Right ventricle myocardium superior (tissue), 1 donor: ENCODE data around the gene FAM151A. TPM values are rescaled to one million over a fixed set of nuclear protein-coding genes. Genes with fewer than 3 reads are reported as not detected.
A peak's percentile ranks its signal among the peaks of the same experiment; 100 is the strongest.

Source experiments
- ATAC-seq: fragments of 200-7000 bp; cut with Tn5 transposase; one replicate; pipeline ENCODE4 v1.9.1; 2020; ENCODE audit warnings: mild to moderate bottlenecking; ENCODE audit not compliant: poor library complexity
- DNase-seq: peaks from one replicate; pipeline ENCODE4 v3.0.0-alpha.2; 2020
- intact Hi-C: fragments of 100-400 bp; cut with DNase I; formaldehyde crosslinking; loops from one replicate; pipeline ENCODE4 v1.11.2; 2022
- long read RNA-seq: library from polyadenylated mRNA; unstranded; transcript quantifications from one replicate; pipeline ENCODE4 v2.0.0, GENCODE V29; 2021
- total RNA-seq: library from RNA; stranded (reverse); fragmentation: NEBNext Ultra II Directional; extraction: Animal tissue kit (Norgen Biotek cat#: 25700); gene quantifications from one replicate; pipeline ENCODE4 v1.2.1, GENCODE V29; 2021
- donor health status: DM: no; HTN: yes; CAD: no; lungs with severe emphysema.

FAM151A gene
- 2.1 TPM for total RNA-seq
- long read RNA-seq, partial matches to known transcripts: 1 of 8 reads
- long read RNA-seq, other reads (novel, unspliced or antisense): 3 of 8 reads

DNA sequence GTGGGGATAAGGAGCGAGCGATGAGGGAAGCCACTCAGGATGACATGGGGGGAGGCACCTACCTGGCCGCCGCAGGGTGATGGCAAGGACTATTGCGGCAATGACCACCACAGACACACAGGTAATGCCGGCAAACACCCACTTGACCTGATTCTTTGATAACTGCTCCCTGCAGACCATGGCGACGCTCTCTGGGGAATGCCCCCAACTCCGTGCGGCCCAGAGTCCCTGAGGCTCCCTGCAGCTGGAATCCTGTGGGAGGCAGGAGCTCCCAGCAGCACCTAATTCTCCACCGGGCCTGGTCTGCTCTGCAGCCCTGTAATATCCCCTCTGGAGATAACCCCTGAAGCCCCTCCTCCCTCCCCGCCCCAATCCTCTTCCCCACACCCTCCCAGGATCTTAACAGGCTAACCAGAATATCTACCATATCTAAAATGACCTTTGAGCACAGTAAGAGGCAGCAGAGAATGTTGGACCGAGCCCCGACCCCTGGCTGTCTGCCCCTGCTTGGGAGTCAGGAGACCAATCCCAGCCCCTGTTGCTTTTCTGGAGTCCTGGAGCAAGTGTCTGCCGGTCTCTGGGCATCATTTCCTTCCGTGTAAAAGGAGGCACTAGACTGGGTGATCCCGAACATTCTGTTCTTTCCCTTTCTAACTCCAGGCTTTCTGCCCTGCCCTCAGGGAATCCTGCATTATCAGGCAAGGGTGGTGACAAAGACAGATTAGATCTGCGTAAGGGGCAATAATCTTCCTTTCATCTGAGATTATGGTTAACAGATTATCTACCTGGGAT is at the start of gene FAM151A:
Gene FAM151A, minus strand, starts transcription at position 310 of the 792 bp plus-strand sequence. Its CDS starts 130 bp downstream, at position 180.
- peak; percentile 65 for DNase-seq
- ATAC-seq: peak; percentile 59
- intact Hi-C loops: no loop called here

DNA sequence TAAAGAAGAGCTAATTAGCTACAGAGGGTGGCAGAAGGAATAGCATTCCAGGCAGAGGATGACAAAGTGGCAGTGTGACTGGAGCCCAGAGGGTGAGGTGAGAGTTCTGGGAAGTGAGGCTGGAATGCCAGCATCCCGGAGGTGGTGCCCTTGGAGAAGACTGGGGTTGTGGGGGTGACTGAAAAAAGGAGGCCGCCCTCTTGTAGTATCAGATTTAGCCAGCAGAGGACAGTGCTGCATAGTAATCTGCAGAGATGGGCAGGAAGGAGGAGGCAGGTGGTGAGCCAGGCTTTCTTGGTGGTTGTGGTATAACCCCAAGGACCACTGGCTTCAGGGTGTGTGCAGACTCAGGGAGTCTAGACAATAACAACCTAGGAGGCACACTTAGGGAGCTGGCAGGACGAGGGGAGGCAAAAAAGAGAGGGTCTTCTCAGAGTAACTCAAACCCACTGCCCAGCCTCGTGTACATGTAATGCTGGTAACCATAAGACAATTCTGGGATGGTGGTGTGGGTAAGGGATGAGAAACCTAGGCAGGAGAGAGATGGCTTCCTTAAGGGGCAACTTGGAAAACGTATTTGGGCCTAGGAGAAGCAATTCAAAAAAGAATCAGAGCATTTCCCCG is 48.8 kb upstream of the FAM151A start:
- DNase-seq (no peak), ATAC-seq (peak; percentile 38)
- intact Hi-C loops: no loop called here

DNA sequence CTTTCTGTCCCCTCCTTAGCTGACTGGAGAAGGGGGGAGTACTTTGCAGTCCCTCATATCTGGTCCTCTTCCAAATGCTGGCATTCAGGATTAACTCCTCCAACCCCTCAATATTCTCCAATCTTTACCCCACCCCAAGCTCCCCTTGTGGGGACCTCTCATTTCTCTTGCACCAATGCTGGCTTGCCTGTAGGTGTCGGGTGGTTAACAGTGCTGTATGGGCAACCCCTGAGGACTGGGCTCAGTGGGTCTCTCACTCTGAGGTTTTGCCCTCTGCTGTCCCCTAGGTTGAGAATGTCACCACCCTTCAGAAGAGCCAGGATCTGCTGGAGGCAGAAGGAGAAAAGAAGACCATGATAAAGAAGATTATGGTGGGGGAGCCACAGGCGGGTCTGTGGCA is 45.2 kb upstream of the FAM151A start:
- no peak for DNase-seq
- ATAC-seq: no peak
- intact Hi-C loops: no loop called here

DNA sequence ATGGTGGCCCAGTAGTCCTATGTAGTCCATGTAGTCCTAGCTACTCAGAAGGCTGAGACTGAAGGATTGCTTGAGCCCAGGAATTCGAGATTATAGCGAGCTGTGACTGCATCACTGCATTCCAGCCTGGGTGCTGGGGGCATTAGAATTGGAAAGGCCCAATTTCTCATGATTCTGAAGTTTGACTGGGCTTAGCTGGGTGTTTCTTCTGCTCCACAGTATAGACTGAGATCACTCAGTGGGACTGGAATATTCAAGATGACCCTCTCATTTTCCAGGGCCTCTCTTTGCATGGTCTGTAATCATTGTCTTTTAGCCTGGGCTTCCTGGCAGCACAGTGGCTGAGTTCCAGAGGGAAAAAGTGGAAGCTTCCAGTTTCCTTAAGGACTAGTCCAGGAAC is 44.5 kb upstream of the FAM151A start:
- no peak for DNase-seq
- no peak for ATAC-seq
- intact Hi-C loops: no loop called here

DNA sequence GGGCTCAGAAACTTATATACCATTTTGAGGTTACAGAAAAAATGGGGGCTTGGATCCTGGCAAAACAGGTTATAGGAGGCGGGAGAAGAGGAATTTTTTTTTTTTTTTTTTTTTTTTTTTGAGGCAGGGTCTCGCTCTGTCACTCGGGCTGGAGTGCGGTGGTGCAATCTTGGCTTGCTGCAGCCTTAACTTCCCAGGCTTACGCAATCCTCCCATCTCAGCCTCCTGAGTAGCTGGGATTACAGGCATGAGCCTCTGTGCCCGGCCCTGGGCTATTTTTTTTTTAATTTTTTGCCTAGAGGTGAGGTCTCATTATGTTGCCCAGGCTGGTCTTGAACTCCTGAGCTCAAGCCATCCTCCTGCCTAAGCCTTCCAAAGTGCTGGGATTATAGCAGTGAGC is 43.0 kb upstream of the FAM151A start:
- ATAC-seq (no peak), DNase-seq (no peak)
- intact Hi-C loops: no loop called here

DNA sequence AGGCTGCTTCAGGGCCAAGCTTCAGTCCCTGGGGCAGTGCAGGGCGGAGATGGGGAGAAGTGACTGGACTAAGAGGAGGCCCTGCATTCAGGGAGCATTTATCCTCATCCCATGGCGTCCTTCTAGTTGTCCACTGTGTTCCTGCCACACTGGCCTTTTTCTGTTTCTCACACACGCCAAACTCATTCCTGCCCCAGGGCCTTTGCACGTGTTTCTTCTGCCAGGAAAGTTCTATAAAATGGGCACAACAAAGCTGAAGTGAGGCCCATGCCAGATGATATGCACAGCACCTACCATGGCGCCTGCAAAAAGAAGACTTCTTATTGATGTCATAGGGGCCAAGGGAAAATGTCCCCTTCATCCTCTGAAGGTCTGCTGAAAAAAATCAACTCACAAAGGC is 42.5 kb upstream of the FAM151A start:
- intact Hi-C loops: no loop called here

DNA sequence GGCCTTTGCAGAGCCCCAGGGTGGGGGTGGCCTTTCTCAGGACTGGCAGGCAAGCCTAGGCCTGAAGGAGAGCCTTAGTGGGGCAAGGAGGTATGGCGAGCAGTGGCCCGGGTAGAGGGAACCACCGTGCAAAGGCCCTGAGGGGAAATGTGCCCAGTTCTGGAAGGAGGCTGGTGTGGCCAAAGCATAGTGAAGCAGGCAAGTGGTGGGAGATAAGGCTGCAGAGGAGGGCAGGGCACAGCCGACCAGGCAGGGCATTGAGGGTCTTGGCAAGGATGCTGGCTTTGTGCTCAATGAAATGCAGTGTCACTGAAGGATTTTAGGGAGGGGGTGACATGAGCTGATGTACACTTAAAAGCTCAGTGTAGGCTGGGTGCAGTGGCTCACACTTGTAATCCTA is 41.0 kb upstream of the FAM151A start:
- no peak for DNase-seq
- intact Hi-C loops: no loop called here
- no peak for ATAC-seq

More for the DNA sequence above, 42.5 kb upstream of the FAM151A start:
- DNase-seq (no peak), ATAC-seq (no peak)

DNA sequence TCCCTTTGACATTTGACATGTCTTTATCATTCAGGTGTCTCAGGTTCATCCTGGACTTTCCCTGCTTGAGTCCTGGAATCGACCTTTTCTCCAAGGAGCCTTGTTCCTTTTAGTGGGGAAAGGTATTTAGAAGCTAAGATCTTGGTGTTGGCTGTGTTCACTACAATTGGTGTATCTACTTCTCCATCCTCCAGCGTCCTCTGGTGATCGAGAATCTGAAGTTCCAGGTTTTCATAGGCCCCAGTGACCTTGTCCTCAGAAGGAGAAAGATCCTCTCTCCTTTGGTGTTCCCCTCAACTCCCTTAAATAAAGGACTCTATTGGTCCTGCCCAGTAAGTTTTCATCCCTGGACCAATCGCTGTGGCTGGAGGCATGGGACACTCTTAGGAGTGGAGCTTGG is 40.4 kb upstream of the FAM151A start:
- DNase-seq: no peak
- ATAC-seq: no peak
- intact Hi-C loops: no loop called here

DNA sequence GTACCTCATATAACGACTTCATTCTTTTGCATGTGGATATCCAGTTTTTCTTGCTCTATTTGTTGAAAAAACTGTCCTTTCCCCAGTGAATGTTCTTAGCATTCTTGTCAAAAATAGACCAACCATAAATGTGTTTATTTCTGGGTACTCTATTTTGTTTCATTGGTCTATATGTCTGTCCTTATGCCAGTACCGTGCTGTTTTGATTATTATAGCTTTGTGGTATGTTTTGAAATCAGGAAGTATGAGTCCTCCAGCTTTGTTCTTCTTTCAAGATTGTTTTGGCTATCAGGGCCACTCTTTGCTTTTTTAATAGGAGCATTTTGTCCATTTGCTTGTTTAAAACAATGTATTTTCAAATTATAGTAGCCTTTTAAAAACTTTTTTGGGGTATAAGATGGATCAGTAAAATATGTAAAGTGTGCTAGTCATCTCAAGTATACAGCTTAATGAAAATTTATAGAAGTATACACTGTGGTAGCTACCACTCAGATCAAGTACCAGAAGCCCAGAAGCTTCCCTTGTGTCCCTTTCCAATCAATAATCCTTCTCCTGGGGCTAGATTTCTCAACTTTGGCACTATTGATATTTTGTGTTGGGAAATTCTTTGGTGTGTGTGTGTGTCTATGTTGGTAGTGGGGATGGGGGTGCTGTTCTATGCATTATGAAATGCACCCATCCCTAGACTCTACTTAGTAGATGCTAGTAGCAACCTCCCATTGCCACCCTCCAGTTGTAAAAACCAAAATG is 35.0 kb upstream of the FAM151A start:
- no peak for DNase-seq
- no peak for ATAC-seq
- intact Hi-C loops: no loop called here

DNA sequence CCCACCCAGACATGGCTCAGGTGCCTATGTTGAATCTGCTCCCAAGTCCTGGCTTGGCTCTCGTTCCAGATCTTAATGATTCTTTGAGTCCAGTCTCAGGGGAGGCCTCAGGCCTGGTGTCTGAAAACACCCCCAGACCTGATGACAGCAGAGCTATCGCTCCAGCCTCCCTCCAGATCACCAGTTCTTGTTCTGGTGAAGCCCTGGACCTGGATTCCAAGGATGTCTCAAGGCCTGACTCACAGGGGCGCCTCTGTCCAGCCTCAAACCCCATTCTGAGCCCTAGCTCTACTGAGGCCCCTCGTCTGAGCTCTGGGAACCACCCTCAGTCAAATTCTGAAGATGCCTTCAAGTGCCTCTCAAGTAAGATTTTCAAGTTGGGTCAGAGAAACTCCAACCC is 29.7 kb upstream of the FAM151A start:
- no peak for ATAC-seq
- intact Hi-C loops: no loop called here

DNA sequence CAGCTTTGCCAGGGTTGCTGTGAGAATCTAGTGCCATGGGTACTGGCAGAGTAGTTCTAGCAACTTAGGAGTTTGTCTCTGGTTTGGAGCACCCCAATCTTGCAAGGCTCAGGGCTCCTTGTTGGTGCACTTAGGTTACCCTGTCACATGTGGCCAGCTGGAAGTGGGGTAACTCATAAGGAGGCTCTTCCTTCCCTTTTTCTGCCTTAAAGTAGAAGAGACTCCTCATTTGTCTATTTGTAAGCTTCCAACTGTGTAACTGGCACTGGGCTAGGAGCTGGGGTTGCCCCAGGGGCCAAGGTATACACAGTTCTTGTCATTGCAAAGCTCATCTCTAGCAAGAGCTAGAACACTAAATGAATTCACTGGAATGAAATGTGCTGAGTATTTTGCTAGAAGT is 28.8 kb upstream of the FAM151A start:
- DNase-seq (no peak), ATAC-seq (no peak)
- intact Hi-C loops: no loop called here

More for the DNA sequence above, 29.7 kb upstream of the FAM151A start:
- no peak for DNase-seq

DNA sequence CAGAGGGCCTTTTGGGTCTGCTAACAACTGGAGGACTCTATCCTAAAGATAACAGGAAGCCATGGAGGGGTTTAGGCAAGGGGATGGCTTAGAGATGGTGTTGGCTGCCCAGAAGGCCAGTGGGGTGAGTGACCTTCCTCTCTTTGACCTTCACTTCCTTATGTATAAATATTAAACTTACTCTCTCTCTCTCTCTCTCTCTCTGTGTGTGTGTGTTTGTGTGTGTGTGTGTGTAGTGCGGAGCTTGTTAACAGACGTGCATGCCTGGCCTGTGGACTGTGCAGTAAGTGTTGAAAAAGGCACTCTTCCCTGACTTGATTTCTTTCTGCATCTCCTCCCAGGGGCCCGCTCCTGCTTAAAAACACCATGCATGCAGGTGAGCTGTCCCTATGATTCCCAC is 28.3 kb upstream of the FAM151A start:
- no peak for DNase-seq
- no peak for ATAC-seq
- intact Hi-C loops: no loop called here

DNA sequence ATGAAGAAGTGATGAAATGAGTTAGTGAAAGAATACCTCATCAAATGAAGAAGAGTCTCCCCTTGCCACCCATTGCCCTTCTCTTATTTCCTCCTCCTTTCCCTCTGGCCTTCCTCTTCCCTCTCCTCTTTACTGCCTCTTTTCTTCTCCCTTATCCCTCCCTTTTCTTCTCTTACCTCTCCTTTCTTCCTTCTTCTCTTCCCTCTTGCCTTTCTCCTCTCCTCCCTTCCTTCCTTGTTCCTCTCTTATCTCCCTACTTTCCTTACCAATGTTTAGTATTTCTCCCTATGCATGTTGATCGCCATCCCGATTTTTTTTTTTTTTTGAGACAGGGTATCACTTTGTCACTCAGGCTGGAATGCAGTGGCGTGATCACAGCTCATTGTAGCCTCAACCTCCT is 27.1 kb upstream of the FAM151A start:
- intact Hi-C loops: no loop called here
- no peak for DNase-seq
- ATAC-seq: no peak

DNA sequence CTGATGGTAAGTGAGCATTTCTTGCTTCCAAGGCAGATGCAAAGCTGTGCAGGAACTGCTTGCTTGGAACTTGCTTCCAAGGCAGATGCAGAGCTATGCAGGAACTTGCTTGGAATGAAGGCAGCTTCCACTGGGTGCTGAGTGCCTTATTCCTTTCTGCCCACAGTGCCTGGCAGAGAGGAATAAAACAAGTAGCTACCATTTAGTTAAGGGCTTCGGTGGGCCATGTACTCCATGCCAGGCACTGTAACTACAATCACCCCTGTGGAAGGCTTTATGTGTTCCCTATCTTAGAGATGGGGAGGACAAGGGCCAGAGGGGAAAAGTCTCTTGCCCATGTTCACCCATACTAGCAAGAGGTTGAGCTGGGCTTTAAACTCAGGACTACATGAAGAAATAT is 26.6 kb upstream of the FAM151A start:
- intact Hi-C loops: no loop called here
- ATAC-seq (no peak), DNase-seq (no peak)

DNA sequence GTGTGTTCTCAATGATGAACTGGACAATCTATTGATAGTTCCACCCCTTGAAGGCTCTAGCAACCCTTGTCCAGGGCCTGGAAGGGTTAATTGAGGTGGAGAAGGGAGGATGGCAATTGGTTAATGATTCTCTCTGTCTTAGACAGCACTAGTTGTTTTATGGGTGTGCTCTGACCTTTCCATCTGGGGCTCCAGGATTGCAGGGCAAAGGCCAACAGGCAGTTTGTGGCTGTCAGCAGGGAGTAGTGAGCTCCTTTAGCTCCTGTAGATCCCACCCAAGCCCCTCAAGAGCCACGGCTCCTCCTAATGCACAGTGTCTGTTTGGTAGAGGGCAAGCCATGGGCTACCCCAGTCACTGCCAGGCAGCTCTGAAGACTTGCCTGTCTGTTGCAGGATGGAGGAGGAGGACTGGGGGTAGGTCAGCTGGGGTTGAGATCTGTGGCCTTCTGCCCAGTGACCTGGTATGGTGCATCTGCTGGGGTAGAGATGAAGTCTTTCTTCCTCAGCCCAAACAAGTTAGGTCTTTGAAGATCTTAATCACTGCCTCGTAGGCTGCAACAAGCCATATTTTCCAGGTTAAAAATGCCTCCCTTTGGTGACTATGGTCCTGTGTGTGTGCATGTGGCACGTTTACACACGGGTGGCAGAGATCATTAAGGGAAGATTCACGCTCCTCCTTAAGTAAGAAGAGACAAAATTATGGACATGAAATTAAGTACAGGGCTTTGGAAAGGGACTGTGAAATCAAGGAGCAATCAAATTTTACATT is 26.0 kb upstream of the FAM151A start:
- ATAC-seq: no peak
- no peak for DNase-seq
- intact Hi-C loops: no loop called here

DNA sequence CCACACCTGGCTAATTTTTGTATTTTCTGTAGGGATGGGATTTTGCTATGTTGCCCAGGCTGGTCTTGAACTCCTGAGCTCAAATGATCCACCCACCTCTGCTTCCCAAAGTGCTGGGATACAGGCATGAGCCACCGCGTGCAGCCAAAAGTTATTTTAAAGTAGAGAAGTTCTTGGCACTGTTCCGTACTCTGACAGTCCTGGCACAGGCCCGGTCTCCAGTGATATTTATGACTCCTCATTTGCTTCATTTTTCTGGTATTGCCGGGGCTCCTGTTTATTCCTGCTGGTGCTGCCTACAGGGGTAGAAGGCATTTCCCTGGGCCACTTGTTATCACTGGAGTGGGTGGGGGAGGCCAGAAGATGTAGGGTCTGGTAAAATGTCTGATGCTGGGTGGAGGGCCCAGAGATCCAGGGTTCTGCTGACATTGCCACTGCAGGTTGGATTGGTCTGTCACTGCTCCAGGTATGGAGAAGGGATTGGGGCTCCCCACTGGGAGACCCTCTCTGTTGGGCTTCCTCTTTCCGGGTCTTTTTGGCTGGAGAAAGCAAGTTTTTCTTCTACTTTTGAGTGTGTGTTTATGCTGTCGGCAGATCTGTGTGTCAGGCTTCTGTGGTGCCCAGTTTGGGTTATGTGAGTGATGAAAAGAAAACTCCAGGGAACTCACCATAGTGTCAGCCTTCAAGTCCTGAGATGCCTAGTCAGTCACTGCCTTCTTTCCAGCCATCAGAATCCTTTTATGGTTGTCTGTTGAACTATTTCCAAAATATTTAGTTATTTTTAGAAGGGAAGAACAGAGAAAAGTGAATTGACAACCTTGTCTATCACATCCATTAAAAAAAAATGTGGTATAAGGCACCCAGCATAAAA is 22.7 kb upstream of the FAM151A start:
- ATAC-seq (peak; percentile 89), DNase-seq (peak; percentile 64)
- intact Hi-C loops: no loop called here

DNA sequence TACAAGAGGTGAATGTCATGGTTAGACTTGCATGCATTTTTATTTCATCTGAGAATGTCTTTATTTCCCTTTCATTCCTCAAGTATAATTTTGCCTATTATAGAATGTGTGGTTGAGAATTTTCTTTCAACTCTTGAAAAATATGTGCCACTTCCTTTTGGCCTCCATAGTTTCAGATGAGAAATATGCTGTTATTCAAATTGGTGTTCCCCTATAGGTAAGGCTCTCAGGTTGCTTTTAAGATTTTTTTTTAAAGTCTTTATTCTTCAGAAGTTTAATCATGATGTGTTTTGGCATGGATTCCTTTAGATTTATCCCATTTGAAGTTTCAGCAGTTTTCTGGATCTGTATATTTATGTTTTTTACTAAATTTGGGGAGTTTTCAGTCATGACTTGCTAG is 20.4 kb upstream of the FAM151A start:
- ATAC-seq (no peak), DNase-seq (no peak)
- intact Hi-C loops: no loop called here
